ENCODE measurements around the gene ATXN3L.
"Not testable (repeated sequence)": the region's sequence is repeated elsewhere in the genome, so short reads cannot be mapped to it uniquely, and the experiment has no call there.

Gene ATXN3L

DNA sequence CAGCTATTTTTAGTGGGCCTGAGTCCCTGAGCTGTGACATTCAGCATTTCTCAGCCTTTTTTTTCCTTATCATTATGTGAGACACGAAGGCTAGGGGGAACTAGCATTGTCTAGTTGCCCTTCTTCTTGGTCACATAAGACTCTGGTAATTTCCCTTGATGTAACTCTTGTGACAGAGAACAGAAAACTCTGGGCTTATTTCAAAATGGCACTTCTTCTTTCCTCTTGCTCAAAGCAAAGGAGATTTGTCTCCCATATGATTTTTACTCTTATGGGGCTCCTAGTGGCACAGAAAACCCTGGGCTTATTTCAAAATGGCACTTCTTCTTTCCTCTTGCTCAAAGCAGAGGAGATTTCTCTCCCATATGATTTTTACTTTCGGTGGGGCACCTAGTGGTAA lies 14.7 kb downstream of the ATXN3L start:
- DNase-seq = no peak

- DNase-seq = no peak
Measured at GRCh38 chrX:13304052-13304451, 15.8 kb downstream of the ATXN3L start.

DNA sequence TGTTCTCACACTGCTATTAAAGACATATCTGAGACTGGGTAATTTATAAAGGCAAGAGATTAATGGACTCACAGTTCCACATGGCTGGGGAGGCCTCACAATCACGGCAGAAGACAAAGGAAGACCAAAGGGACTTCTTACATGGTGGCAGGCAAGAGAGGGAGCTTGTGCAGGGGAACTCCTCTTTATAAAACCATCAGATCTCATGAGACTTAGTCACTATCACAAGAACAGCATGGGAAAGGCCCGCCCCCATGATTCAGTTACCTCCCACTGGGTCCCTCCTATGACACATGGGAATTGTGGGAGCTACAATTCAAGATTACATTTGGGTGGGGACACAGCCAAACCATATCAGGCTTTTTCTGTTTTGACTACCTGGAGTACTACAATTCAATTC lies 16.6 kb downstream of the ATXN3L start:
- not testable (repeated sequence) for DNase-seq

DNA sequence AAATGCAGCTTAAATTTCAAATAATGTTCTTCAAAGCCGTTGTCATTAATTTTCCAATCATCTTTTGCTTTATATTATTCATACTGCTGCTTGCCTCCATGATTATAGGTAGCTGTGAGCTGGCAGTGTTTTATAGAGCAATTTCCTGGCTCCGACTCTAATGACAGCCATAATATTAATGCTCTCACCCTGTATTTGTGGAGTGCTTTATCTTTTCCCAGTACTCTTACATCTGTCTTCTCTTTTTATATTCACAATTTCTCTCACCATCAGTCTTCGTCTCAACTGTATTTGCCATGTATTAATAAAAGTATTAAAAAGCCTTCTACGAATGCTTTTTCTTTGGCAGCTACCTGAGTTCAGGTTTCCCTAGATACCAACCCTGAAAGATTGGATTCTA lies 21.0 kb downstream of the ATXN3L start:
- DNase-seq = no peak

DNA sequence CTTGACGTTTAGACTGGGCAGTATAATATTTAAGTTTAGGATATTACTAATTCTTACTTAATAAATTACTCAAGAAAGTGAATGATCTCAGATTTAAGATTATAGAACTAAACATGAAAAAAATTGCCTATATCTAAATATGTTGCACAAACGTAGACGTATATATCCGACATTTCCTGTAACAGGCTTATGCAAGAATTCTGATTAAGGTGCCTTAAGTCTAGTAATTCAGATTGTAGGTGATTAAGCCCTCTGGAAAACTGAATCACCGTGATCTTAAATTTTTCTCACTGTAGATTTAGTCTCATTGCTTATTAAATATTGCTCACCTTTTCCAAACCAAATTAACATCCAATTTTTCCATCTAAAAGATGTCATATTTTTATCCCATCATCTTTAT lies 24.0 kb downstream of the ATXN3L start:
- DNase-seq = no peak

DNA sequence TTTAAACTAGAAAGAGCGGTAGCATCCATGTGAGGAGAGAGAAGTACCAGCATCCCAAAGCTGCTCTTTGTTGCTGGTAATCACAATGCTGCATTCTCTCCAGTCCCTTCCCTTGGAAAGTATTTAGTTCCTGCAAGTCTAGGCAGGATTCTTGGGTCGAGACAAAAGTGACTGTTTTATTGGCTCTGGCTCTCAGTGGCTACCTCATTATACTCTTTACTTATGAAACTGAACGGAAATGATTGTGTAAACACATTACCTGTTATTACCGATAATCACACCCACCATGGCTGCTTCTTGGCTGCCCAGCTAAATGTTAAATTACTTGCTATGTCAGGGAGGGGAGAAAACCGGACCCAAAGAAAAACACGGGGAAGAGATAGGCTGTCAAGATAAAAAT lies 26.2 kb downstream of the ATXN3L start:
- no peak for DNase-seq

DNA sequence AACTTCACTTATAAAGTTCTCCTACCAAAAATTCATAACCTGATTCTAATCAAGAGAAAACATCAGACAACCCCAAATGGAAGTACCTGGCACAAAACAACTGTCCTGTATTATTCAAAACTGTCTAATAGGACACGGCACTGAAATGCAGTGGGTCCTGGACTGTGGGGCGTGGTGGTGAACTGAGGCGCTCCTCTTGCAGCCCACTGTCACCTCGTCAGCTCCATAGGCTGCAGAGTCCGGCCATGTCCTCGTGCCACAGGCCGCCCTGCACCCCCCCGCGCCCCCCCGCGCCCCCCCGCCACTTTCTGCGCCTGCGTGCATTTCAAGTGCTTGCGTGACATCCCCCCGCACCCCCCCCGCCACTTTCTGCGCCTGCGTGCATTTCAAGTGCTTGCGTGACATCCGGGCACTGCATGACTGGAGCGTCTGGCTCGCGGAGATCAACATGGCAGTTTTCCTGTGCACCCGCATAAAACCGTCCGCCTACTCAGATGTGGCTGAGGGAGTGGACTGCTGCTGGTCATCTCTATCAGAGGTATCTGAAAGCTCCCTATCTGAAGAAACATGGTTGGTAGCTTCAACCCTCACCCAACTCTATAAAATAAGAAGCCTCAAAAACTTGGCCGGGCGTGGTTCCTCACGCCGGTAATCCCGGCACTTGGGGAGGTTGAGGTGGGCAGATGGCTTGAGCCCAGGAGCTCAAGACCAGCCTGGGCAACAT lies 28.8 kb downstream of the ATXN3L start:
- DNase-seq = no peak

DNA sequence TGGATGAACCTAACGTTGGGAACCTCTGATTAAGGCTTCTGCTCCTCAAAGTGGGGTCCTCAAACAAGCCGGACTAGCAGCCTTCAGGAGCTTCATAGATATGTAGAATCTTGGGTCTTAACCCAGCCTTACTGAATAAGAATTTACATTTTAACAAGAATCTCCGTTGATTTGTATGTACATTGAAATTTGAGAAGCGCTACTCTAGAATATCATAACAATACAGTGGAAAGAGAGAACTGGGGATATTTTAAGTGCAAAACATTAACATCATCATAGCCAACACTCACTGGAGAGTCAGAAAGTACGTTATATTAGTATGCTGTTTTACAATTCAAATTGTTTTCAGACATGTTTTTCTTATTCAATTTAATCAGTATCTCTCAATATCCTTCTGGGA lies 31.2 kb downstream of the ATXN3L start:
- no peak for DNase-seq

DNA sequence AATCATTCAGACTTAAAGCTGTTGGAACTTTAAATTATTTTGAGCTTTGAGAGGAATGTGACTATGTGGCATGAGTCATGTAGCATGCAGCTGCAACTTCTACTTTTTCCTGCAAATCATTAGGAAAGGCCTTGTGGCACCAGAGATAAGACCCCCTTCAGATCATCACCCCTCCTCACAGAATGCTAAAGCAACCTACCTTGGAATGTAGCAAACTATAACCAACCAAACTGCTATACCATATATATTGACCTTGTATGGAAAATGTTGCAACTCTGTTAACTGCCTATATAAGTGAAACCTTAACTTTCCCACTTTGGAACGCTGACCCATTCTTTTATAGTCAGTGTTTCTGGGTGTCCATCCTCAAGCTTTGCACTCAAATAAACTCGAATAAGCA lies 32.0 kb downstream of the ATXN3L start:
- DNase-seq = no peak

- DNase-seq = peak; percentile 16
Measured at GRCh38 chrX:13285693-13286092, 34.2 kb downstream of the ATXN3L start.

DNA sequence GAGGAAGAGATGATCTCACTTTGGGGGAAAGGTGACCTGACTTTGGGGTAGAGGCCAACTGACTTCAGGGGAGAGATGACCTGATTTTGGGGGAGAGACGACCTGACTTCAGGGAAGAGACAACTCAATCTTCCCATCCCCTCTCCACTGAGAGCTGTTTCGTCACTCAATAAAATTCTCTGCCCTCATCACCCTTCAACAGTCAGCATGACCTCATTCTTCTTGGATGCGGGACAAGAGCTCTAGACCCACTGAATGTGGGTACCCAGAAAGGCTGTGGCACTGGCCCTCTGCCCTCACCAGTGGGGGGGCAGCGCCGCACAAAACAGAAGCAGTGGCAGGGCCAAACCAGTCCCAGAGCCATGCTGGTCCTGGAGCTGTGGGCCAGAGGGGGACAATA lies 34.6 kb downstream of the ATXN3L start:
- no peak for DNase-seq

DNA sequence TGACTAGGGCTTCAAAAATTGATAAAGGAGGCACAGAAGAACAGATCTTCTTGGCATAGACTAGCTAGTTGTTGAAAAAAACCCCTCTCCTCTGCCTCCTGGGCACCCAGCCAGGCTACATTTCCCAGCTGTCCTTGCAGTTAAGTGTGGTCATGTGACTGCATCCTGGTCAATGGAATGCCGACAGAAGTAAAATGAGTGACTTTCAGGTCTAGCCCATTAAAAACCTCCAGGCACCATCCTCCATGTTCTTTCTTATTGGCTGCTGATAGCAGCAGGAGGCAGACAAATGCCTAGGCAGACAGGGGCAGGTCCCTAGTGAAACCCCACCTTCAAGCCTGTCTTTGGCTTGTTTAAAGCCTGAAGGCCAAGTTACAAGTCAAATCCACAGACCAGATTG lies 35.3 kb downstream of the ATXN3L start:
- no peak for DNase-seq

- DNase-seq = no peak
Measured at GRCh38 chrX:13283950-13284546, 35.8 kb downstream of the ATXN3L start.

- DNase-seq = no peak
Measured at GRCh38 chrX:13283512-13283911, 36.3 kb downstream of the ATXN3L start.

GRCh38 chrX:13281289-13281688 lies 38.6 kb downstream of the ATXN3L start:
- DNase-seq = no peak

DNA sequence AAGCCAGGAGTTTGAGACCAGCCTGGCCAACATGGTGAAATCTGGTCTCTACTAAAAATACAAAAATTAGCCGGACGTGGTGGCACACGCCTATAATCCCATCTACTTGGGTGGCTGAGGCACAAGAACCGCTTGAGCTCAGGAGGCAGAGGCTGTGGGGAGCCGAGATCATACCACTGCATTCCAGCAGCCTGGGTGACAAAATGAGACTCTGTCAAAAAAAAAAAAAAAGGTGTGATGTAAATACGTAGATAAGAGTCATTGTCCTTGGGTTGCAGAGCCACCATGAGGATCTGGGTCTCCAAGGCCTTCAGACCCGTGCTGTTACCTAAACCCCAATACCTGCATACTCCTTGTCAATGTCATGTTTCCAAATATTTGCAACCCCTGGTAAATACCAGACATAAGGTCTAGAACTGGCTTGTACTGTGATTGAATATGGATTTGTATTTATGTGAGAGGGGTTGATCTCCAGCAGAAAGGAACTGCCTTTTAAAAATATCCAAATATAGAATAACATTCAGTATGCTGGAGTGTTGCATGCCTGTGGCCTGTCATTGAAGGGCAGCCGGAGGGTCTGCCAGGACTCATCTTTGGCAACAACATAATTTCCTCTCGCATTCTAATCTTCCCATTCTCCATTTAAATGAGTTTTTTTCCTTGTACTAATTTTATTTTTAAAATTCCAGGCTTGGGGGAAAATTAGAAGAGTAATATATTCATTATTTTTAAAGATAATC lies 40.4 kb downstream of the ATXN3L start:
- DNase-seq = no peak

GRCh38 chrX:13277539-13277938 lies 42.3 kb downstream of the ATXN3L start:
- no peak for DNase-seq

DNA sequence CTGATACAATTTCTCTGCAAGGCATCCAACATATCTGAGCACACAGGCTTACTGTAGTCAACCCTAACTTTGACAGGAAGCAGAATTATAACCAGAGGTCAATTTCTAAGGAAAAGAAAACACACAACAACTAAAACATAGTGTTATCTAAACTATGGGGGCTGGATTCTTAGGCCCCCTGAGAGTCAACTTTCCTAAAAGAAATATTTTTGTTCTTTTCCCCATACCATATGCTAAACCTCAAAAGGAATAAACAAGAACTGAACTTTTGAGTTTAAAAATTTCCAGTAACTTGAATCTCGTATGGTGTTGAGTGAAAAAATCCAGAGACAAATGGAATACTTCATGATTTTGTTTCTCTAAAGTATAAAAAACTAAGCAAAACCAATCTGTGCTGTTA lies 42.9 kb downstream of the ATXN3L start:
- no peak for DNase-seq

DNA sequence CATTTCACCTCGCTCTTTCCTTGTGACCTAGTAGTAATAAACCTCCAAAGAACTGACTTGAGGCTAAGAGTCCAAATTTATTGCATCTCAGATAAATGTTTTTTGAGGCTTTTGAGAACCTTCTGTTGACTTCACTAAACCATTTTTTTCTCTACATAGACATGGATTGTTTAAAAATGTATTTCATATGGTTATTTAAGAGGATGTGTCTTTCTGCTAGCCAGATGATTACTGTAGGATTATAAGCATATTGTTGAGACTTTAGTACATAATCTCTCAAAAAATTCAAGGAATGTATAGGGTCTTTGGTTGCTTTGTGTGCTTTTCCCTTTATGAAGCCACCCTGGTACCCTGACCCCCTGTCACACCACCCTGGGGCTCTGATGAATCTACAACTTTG lies 44.8 kb downstream of the ATXN3L start:
- DNase-seq = no peak

GRCh38 chrX:13272426-13272825 lies 47.4 kb downstream of the ATXN3L start:
- no peak for DNase-seq

- DNase-seq = no peak
Measured at GRCh38 chrX:13271511-13271910, 48.3 kb downstream of the ATXN3L start.

DNA sequence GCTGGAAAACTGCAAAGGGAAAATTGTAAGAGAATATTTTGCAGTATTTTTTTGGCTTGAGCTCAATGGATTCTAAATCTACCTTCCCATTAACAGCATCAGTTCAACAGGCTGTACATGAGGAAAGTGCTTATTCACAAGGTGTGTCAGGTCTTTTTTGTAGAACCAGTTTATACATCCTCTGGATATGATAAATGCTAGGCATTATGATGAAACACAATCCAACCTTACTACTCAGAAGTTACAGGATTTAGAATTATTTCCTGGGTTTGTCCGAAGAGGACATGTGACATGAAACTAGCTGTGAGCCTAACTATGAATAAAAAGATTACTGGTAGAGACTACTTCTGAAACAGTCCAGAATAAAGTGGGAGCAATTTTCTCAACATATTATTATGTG lies 49.5 kb downstream of the ATXN3L start:
- no peak for DNase-seq

GRCh38 chrX:13268874-13269273 lies 51.0 kb downstream of the ATXN3L start:
- no peak for DNase-seq

Data from right hindlimb (tissue), 1 donor.